Stimulated activated CD4-positive, alpha-beta T cell treated with anti-CD3 and anti-CD28 coated beads, Interleukin-12 subunit alpha, Interleukin-12 subunit beta, amount 100 ng/mL, for 24 hours (primary cell): ENCODE results near the gene RPL35.
"Not testable (repeated sequence)": the region's sequence is repeated elsewhere in the genome, so short reads cannot be mapped to it uniquely, and the experiment has no call there.

ENCODE experiments used
- DNase-seq, 2 experiments: peaks; one replicate each; pipeline ENCODE4 v3.0.0-alpha.2; 2020; ENCODE audit warnings: low read depth in 2 of 2

RPL35 gene

GRCh38 chr9:124852829-124853531 lies 8.8 kb downstream of the RPL35 start, which contains the start of gene WDR38:
Gene WDR38, plus strand, starts transcription at chr9:124853460. Its CDS starts 72 bp downstream, at chr9:124853532.
- DNase-seq: peak; percentile 54 to 66

DNA sequence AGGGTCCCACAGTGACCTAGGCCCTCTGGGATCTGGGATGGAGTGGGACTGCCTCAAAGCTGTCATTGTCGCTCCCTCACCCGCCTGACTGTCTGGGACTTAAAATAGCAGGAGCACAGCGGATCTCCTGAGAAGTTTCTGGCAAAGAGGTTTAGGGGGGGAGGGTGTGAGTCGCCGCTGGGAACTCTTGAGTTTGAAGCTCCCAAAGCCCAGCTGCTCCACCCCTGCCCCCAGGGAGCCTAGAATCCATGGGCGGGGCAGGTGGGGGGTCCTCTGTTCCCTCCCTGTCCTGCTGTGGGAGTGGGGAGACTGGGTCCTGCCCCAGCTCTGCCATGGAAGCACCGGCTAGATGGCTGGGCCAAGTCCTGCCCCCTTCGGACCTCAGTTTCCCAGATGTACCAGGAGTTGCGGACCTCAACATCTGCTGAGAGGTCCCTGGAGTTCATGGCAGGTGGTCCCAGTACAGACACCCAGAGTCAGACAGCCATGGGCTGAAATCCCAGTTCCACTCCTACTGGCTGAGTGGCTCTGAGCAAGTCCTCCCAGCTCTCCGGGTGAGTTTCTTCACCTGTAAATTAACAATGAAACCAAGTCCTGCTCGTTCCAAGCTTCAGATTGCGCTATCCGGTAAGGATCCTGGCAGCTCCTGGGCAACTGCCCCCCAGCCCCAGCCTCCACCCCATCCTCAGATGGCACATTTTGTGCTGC lies 9.5 kb downstream of the RPL35 start:
- no peak for DNase-seq

DNA sequence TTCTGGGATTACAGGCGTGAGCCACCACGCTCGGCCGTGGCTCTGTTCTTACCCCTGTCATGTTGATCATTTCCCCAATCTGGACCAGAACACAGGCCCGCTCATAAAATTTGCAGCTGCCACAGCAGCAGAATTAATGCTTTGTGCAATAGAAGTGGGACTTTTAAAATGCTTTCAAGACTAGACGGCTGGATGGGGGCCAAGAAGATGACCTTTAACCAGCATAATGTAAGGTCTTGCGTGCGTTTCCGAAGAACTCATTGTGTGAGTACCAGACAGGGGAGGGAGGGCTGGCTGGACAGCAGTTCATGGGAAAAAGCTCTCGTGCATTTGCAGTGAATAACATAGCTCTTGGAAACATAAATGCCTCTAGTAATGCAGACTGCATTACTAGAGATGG lies 12.0 kb downstream of the RPL35 start:
- DNase-seq: no peak

DNA sequence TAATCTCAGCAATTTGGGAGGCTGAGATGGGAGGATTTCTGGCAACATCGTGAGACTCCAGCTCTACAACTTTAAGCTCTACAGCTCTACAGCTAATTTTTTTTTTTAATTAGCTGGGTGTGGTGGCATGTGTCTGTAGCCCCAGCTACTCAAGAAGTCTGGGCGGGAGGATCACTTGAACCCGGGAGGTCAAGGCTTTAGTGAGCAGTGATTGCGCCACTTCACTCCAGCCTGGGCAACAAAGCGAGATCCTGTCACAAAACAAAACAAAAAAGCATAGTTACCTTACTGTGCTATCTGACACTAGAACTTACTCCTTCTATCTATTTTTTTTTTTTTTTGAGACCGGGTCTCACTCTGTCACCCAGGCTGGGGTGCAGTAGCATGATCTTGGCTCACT lies 14.8 kb downstream of the RPL35 start:
- DNase-seq: no peak

- not testable (repeated sequence) for DNase-seq
Measured at GRCh38 chr9:124846467-124846866, 15.3 kb downstream of the RPL35 start.

- no peak for DNase-seq
Measured at GRCh38 chr9:124844291-124844690, 17.5 kb downstream of the RPL35 start.

- no peak for DNase-seq
Measured at GRCh38 chr9:124843456-124844034, 18.2 kb downstream of the RPL35 start.

- no peak for DNase-seq
Measured at GRCh38 chr9:124841075-124841821, 20.5 kb downstream of the RPL35 start.

- DNase-seq: no peak
Measured at GRCh38 chr9:124840300-124840833, 21.4 kb downstream of the RPL35 start.

- DNase-seq: no peak
Measured at GRCh38 chr9:124839612-124840299, 22.0 kb downstream of the RPL35 start.

DNA sequence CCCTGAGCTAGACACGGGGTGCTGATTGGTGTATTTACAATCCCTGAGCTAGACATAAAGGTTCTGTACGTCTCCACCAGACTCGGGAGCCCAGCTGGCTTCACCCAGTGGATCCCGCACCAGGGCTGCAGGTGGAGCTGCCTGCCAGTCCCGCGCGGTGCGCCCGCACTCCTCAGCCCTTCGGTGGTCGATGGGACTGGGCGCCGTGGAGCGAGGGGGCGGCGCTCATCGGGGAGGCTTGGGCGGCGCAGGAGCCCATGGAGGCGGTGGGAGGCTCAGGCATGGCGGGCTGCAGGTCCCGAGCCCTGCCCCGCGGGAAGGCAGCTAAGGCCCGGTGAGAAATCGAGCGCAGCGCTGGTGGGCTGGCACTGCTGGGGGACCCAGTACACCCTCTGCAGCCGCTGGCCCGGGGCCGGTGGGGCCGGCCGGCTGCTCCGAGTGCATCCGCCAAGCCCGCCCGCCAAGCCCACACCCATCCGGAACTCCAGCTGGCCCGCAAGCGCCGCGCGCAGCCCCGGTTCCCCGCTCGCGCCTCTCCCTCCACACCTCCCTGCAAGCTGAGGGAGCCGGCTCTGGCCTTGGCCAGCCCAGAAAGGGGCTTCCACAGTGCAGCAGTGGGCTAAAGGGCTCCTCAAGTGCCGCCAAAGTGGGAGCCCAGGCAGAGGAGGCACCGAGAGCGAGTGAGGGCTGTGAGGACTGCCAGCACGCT lies 23.0 kb downstream of the RPL35 start:
- DNase-seq: not testable (repeated sequence)

DNA sequence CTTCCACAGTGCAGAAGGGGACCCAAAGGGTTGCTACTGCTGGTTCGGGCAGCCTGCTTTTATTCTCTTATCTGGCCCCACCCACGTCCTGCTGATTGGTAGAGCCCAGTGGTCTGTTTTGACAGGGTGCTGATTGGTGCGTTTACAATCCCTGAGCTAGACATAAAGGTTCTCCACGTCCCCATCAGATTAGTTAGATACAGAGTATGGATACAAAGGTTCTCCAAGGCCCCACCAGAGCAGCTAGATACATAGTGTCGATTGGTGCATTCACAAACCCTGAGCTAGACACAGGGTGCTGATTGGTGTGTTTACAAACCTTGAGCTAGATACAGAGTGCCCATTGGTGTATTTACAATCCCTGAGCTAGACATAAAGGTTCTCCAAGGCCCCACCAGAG lies 23.6 kb downstream of the RPL35 start:
- not testable (repeated sequence) for DNase-seq

- DNase-seq: no peak
Measured at GRCh38 chr9:124835026-124835557, 26.7 kb downstream of the RPL35 start.

- no peak for DNase-seq
Measured at GRCh38 chr9:124834591-124834990, 27.2 kb downstream of the RPL35 start.

- DNase-seq: no peak
Measured at GRCh38 chr9:124831642-124832364, 30.0 kb downstream of the RPL35 start.

GRCh38 chr9:124830593-124830992 lies 31.2 kb downstream of the RPL35 start:
- DNase-seq: no peak

DNA sequence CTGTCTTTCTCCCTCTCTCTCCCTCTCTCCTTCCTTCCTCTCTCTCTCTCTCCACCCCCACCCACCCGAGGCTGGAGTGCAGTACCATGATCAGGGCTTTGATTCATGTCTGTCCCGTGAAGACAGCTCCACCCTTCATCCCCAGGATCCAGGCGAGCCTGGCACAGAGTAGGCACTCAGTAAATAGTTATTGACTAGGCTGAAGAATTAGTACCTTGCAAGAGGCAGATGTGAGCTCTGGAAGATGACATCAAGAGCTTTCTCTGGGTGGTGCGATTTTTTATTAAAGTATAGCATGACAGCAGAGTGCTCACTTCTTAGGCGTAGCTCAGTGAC lies 32.5 kb downstream of the RPL35 start:
- DNase-seq: no peak

- no peak for DNase-seq
Measured at GRCh38 chr9:124828489-124829333, 33.0 kb downstream of the RPL35 start.
